ENCODE data around the gene ATXN1L.
"Not testable (repeated sequence)": the region's sequence is repeated elsewhere in the genome, so short reads cannot be mapped to it uniquely, and the experiment has no call there.

Gene ATXN1L
- 90.6 to 111 reads per million in 2 donors for total RNA-seq

GRCh38 chr16:71845639-71846430 is at the start of gene ATXN1L:
TSS of gene ATXN1L (plus strand) at chr16:71845976. CDS start at chr16:71849741, 3,765 bp downstream.
- peak; percentile 93 for DNase-seq

DNA sequence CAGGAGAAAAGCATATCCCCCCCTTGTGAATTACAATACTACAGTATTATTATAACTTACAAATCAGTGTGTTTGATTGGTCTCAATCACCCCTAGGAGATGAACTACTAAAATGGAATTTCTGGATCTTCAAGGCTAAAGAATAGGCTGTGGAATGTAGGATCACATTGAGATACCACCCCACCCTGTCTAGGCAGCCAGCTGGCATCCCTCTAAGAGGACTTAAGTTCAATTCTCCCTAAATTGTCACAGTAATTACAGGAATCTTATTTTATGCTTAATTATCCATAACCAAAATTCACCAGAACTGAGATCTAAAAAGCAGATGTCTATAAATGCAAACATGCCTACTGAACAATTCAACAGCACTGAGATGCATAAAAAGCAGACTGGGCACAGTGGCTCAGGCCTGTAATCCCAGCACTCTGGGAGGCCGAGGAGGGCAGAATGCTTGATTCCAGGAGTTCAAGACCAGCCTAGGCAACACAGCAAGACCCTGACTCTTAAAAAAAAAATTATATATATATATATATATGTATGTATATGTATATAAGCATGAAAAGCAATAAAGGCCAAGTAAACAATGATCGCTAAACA is 49.2 kb upstream of the ATXN1L start:
- no peak for DNase-seq

- no peak for DNase-seq
Observed at GRCh38 chr16:71803305-71803690, 42.5 kb upstream of the ATXN1L start.

DNA sequence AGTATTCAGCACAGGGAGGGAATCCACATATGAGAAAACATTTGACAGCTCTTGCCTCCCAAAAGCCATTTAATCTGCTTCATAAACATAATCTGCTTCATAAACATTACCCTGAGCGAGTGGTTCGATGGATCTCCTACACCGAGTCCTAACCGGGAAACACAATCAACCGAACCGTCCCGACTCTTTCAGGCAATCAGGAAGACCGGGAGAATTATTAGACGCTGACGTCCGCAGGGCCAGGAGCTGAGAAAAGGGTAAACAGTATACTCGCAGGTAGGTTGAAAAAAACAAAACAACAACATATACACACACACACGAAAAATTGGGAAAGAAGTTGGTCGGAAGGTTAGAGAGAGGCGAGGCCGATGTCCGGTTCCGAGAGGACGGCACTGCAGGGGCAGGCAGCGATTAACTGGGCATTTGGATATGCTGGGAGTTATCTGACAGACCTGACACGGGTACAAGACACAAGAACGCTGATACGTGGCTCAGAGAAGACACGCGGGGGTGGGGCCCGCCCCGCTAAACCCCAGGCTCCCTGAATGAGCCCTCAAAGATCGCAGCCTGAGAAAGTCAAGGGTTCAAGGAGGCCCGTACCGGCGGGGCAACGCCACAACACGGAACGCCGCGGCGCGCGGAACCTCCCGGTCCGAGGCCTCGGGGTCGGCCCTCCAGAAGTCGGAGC is 37.7 kb upstream of the ATXN1L start:
- DNase-seq: no peak

GRCh38 chr16:71808593-71809459 is 37.0 kb upstream of the ATXN1L start, which contains the start of gene AP1G1:
TSS of gene AP1G1 (minus strand) at chr16:71808834. CDS start at chr16:71789479, 19,355 bp downstream.
- peak; percentile 87 for DNase-seq

GRCh38 chr16:71810155-71810530 is 35.6 kb upstream of the ATXN1L start:
- DNase-seq: not testable (repeated sequence)

- DNase-seq: no peak
Observed at GRCh38 chr16:71811261-71811803, 34.4 kb upstream of the ATXN1L start.

DNA sequence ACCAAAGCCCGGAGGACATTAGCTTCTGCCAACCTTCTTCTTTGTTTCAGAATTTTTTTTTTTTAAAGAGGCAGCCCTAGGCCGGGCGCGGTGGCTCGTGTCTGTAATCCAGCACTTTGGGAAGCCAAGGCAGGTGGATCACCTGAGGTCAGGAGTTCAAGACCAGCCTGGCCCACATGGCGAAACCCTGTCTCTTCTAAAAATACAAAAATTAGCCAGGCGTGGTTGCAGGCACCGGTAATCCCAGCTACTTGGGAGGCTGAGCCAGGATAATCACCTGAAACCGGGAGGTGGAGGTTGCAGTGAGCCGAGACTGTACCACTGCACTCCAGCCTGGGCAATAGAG is 28.6 kb upstream of the ATXN1L start:
- not testable (repeated sequence) for DNase-seq

- no peak for DNase-seq
Observed at GRCh38 chr16:71826533-71827017, 19.2 kb upstream of the ATXN1L start.

DNA sequence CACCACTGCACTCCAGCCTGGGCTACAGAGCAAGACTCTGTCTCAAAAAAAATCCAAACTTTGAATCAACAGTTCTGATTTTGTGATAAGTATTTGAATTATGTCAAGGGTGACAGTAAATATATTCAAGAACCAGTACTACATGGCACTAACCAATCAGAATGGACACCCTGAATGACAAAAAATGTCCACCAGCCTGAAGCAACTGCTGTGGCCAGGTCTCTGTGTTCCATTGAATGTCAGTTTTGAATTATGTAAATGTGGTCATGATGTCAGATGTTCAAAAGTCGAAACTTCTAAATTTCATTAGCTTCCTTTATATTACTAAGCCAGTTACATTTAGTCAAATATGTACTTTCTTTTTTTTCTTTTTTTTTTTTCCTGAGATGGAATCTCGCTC is 15.4 kb upstream of the ATXN1L start:
- no peak for DNase-seq

GRCh38 chr16:71831698-71832097 is 14.1 kb upstream of the ATXN1L start:
- not testable (repeated sequence) for DNase-seq

GRCh38 chr16:71832112-71832511 is 13.7 kb upstream of the ATXN1L start:
- not testable (repeated sequence) for DNase-seq

DNA sequence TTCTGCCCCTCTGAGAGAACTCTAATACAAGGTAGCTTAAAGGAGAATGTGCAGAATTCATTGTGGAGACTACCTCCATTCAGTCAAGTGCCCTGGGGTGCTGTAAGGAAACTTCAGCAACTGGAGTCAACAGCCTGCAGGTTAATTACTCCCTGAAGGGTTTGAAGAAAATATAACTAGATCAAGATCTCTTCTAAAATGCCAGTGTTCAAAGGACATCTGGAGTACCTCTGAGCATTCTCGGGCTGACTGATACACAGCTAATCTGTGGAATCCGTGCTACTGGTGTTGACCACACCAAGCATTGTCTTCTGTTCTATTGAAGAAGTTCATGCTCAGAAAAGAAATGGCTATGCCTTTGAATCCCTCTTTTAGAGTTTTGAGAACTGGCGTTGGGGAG is 11.5 kb upstream of the ATXN1L start:
- no peak for DNase-seq

DNA sequence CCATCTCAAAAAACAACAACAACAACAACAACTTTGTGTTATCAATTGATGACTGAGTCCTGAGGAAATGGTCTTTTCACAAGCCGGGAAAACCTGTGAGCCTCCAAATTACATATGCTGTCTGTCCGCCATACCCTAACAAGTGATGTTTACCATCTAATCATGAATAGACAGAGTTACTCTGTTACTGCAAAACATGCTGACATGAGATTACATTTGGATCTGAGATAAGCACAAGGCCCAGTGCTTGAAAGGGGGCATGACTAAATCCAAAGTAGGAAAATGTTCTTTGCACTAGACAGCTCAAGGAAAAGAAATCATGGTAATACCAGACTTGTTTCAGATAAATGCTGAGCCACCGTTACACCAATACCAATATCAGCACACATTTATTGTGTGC is 8.6 kb upstream of the ATXN1L start:
- no peak for DNase-seq

DNA sequence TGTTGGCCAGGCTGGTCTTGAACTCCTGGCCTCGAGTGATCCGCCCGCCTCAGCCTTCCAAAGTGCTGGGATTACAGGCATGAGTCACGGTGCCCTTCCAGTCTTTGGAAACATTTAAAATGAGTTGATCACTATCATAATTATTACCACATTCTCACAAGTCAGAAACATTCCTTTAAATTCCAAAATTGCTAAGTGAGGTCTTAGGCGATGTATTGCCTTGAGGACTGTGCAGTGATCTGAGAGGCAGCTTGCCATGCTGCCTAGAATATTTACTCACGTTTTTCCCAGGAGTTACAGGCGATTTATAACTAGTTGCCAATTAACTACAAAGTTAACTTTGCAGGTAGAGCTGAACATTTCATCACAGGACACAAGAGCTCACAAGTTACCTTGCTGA is 5.7 kb upstream of the ATXN1L start:
- DNase-seq: no peak

DNA sequence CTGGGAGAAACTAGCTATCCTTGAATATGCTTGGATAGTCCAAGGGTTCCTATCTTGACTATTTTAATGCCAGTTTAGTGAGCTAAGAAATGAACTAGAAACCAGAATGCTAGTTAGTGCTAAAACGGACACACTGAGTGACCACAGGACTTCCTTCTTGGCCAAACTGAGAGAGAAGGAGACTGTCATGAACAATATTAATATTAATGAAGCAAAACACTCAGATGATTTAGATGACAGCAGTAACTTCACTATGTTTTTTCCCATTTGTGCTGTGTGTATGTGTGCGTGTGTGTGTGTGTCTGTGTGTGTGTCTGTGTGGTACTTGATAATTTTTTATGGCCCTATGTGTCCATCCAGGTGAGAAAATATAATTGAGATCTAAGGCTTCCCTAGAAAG is 2.2 kb upstream of the ATXN1L start:
- no peak for DNase-seq

DNA sequence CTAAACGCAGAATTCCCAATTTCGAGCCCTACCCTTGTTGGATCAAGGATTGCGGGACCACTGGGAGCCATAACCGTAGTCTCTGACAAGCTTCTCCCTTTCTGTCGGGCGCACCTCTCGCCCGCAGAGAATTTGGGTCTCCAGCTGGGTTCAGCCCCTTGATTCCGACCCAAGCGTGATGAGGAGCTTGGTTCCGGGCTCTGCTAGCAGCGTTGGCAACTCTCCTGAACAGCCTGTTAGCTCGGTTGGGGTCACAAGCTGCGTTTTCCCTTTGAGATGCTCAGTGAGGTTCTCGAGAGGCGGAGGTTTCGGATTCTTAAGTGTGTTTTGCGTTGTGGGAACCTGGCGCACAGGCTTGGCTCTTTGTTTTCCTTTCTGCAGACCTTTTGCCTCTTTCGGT is 655 bp downstream of the ATXN1L start:
- DNase-seq: no peak

- DNase-seq: no peak
Observed at GRCh38 chr16:71847096-71847495, 1.3 kb downstream of the ATXN1L start.

DNA sequence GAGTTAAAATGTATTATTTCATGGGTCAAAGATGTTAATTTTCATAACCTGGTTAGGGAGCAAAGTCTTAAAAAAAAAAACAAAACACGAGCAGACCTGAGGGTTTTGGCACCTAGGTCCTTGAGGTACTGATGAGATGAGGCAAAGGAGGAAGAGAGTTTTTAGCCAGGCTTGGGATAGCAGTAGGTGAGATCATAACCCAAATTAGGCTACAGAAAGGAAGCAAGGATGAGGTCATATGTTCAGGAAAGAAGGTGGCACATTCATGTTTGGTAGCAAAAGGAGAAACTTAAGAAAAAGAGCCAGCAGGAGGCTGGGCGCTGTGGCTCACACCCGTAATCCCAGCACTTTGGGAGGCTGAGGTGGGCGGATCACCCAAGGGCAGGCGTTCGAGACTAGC is 2.8 kb downstream of the ATXN1L start:
- no peak for DNase-seq

GRCh38 chr16:71851746-71852145 is 6.0 kb downstream of the ATXN1L start:
- DNase-seq: no peak

GRCh38 chr16:71852158-71852557 is 6.4 kb downstream of the ATXN1L start:
- no peak for DNase-seq

DNA sequence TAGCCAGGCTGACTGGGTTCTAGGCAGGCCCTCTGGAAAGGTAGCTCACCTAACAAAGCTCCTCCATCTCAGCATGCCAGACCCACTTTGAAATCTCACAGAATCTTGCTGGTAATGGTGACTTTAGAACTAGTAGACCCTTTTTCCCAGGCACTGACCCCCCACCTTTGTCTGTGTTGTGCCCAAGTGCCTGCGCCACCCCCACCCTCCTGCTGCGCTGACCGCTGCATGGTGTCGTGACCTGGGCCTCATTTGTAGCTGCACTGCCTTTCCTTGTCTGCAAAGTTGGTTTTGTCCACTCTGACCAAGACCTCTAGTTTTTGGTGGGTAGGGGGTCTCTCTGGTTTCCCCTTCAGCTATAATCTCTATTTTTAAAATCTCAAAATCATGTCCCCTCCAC is 6.8 kb downstream of the ATXN1L start:
- no peak for DNase-seq

Data from T-helper 9 cell (primary cell).